NCI-H2196 (cell line): Measurements from ENCODE around the gene TAMALIN.

Source experiments
- DNase-seq: peaks from one replicate; lab custom pipeline; 2025; ENCODE audit not compliant: unreplicated experiment; lab: John Stamatoyannopoulos, UW

TAMALIN gene

GRCh38 chr12:52013626-52014310, 7.0 kb downstream of the TAMALIN start:
- DNase-seq, result no peak

- no peak for DNase-seq
These were observed 8.1 kb downstream of the TAMALIN start for GRCh38 chr12:52014567-52015530.

GRCh38 chr12:52015532-52016041, 8.8 kb downstream of the TAMALIN start:
- DNase-seq, result no peak

GRCh38 chr12:52018433-52019112, 11.8 kb downstream of the TAMALIN start:
- no peak for DNase-seq

- no peak for DNase-seq
These were observed 12.5 kb downstream of the TAMALIN start for GRCh38 chr12:52019113-52019770.

- DNase-seq, result peak; percentile 52
These were observed 14.0 kb downstream of the TAMALIN start for GRCh38 chr12:52020539-52021336.

GRCh38 chr12:52022841-52023181, 16.1 kb downstream of the TAMALIN start:
- no peak for DNase-seq

GRCh38 chr12:52023182-52023975, 16.6 kb downstream of the TAMALIN start:
- peak; percentile 86 for DNase-seq

- DNase-seq, result no peak
These were observed 17.4 kb downstream of the TAMALIN start for GRCh38 chr12:52023976-52024688.

GRCh38 chr12:52024845-52025230, 18.1 kb downstream of the TAMALIN start:
- no peak for DNase-seq

GRCh38 chr12:52026263-52026662, 19.5 kb downstream of the TAMALIN start:
- DNase-seq, result no peak

- DNase-seq, result peak; percentile 57
These were observed 20.5 kb downstream of the TAMALIN start for GRCh38 chr12:52027085-52027843.

GRCh38 chr12:52029685-52030084, 22.9 kb downstream of the TAMALIN start:
- peak; percentile 92 for DNase-seq

GRCh38 chr12:52032446-52032803, 25.7 kb downstream of the TAMALIN start:
- DNase-seq, result peak; percentile 49

GRCh38 chr12:52032804-52033445, 26.2 kb downstream of the TAMALIN start:
- peak; percentile 96 for DNase-seq

GRCh38 chr12:52033446-52034140, 26.8 kb downstream of the TAMALIN start:
- DNase-seq, result no peak

- no peak for DNase-seq
These were observed 28.4 kb downstream of the TAMALIN start for GRCh38 chr12:52035190-52035589.
